ENCODE measurements around the gene C16orf86.

C16orf86 gene

DNA sequence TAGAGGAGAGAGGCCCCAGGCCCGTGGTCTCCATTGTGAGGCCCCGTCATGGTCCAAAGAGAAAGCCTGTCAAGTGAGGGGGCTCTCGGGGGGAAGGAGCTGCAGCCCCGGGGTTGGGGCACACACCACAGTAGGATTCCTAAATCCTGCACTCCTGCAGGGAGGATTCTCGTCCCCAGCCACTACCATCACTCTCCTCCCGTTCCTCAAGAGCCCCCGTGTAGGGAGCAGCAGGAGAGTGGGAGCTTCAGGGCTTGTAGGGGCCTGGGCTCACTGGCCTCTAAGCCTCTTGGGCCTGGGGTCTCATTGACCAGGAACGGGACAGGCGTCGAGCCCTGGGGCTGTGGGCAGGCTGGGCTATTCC, 821 bp downstream of the C16orf86 start:
- DNase-seq (ENCODE audit: low read depth in 3 of 3), result no peak

DNA sequence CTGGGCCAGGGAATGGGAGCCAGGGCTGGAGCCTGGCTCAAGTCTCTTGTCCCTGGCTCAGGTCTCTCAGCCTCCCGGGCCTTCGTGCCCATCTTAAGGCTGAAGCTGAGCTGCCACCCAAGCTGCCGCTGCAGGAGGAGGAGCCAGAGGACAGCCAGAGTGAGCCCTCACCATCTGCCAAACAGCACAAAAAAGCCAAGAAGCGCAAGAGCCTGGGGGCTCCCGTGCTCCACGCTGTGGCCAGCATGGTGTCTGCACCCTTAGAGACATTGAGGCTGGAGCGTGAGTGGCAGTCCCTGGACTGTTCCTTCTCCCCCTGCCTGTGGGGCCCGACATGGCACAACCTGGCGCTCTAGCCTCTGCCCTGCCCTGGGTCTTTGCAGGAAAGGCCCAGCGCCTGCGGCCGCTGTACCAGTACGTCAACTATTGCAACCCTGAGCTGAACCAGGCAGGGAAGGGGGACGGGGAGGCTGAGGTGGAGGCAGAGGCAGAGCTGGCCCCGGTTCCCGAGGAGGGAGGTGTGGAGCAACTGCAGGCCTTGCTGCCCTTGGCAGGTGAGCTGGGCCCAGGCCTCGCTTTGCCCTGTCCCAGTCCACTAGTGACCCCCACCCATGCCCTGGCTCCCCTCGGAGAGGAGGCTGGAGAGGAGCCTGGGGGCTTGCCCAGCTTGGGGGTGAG, 1.3 kb downstream of the C16orf86 start:
- DNase-seq (ENCODE audit: low read depth in 3 of 3), result peak; percentile 50 to 74 (median 64)

DNA sequence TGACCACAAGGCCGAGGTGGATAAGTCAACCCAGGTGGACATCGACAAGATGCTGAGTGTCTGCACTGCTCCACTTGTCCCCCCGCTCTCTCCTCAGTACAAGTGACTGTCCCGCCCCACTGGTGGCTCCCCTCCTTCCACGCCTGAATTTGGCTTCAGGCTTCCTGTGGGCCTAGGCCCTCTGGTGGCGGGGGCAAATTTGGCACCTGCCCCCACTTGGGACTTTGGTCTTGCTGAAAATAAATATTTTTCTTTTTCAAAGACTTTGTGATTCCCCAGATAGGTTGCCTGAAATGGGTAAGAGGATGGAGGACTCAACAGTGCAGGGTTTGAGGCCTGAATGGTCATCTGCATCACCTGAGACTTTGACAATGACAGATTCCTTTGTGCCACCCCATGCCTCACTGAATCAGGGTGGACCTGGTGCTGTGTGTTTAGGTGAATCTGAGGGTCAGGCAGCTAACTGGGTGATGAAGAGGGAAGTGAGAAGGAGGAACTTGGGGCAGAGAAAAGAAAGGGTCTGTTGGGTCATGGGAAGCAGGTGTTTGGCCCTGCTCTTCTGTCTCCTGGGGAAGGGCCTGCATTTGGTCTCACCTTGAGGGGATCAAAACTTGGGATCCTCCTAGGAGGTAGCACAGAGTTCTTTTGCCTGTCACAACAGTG, 2.0 kb downstream of the C16orf86 start:
- DNase-seq (ENCODE audit: low read depth in 3 of 3), result no peak

DNA sequence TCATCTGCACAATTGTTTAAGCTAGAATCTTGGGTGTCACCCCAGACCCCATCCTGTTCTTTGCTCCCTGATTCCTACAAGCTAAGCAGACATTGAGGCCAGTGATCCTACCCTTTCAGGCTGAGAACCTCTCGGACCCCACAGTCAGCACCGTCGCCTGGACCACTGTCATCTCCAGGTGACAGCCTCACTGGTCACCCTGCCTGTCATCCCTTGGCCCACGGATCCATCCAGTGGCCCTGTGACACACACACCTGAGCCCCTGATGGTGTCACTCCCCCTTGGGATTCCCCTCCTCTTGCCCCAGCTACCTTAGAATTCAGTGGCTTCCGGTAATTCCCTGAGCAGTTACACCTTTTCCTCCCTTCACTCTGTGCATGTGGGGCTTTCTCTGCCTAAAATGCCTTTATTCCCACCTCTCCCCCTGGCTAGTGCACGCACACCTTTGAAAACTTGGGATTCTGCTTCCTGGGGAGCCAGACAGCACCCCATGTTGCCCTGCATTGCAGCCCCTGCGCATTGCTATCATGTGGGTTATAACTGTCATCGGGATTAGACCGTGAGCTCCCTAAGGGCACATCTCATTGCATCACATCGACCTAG, 3.0 kb downstream of the C16orf86 start:
- no peak for DNase-seq (ENCODE audit: low read depth in 3 of 3)

DNA sequence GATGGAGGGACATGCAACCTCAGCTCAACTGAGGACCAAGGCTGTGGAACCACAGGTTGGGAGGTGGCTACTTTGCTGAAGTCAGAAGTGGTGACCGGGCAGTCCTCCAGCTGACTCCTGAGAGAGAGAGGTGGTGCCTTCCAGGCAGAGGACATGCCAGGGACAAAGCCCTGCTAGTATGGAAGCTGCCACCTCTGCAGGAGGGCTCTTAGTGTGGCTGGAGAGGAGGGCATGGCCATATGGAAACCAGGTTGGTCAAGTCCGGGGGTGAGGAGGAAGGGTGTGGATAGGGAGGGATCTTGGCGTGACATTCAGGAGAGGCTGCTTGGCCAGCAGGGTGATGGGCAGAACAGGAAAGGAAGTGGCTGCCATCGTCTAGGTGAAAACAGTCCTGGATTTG, 5.7 kb downstream of the C16orf86 start:
- DNase-seq (ENCODE audit: low read depth in 3 of 3), result no peak

DNA sequence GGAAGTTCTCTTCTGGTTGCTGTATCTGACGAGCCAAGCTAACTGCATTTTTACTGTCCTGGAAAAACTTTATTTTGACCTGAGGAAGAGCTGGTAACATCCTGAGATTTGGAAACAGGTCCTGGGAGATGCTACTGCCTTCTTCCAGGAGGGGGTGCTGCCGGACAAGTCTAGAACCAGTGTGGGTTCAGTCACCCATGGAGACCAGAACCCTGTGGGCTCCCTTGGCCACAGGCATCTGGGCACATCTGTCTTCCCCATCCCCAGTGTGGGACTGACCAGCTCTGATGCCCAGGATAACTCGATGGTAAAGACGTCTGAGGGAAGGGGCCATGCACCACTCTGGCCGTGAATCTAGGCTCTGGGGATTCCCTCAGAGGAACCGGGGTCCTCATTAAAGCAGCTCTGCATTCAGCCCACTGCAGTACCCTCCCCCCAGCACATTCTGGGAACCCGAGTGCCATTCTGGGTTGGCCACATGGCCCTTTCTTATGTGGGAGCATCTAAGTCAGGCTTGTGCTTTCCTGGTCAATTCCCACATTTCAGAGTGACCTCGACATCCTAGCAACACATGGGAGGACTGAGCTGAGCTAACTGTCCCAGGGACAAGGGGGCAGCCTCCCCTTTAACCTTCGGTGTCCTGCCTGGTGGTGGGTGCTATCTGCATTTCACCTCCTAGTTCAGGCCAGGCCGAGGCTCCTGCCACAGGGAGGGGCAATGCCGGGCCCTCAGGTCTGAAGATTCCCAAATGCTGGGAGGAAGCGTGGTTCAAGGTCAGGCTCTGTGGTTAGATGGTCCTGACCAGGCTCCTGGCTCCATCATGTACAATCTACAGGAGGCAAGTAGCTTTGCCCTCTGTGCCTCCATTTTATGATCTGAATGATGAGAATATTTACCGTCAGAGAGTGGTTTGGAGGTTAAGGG, 6.4 kb downstream of the C16orf86 start:
- peak in 1 of 3 experiments; percentile 34 for DNase-seq (ENCODE audit: low read depth in 3 of 3)

DNA sequence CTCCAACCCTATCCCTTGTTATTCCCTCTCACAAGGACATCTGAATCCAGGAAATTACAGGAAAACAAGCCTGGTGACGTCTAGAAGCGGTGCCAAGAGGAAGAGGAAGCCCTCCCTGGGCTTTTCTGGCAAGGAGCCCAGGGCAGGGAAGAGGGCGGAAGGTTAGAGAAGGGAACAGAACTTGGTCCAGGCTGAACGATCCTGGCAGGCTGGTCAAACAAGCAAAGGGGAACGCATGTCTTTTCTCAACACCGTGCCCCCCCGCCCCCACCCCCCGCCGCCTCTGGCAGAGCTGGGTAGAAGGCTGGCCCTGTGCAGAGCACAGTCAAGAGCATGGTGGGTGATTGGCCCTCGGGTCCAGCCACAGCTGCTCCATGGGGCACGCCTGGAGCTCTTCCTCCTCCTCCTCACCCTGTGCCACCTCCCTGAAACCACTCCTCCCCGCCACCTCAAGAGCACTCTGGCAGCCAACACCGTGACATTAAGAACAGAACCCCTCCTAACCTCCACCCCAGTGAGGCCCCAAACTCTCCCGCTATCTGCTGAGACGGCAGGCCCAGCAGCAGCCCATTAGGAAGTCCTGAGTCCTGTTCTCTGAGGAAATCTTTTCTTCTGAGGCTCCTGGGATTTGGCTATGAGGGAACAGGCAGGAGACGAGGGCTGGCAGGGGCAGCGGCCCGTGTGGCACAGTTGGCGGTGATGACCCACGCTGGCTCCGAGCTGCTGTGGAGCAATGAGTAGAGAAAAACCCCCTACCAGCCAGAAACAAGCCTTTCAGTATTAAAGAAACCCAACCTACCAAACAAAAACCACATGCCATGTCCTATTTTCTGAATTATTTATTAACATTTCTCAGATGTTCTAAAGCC, 7.3 kb downstream of the C16orf86 start:
- no peak for DNase-seq (ENCODE audit: low read depth in 3 of 3)

DNA sequence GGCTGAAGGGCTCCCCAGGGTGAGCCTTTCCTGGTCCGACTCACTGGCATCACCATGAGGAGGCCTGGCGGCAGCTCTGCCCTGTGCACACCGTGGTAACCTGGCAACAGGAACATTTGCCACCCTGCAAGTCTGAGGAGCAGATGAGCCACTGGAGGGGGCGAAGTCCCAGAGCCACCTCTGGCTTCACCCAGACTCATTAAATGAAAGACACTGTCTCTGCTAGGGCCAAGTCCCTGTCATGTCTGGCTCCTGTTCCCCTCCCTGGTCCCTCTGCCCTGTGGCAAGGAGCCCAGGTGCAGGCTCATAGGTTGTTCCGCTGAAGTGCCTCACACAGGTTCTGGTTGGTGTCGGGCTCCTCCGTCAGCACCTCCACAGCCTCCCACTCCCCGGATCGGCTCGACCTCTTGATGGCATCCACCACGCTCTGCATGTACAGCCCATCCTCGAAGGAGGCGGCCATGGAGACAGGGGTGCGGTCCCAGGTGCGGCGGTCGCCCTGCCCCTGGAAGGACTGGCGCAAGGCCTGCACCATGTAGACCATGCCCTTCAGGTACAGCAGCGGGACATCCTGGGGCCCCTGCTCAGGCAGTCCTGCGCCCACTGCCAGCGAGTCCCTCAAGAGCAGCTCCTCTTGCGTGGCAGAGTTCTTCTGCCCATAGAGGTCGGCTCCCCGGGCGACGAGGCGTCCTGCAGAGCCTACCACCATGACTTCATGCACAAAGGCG, 8.4 kb downstream of the C16orf86 start:
- DNase-seq (ENCODE audit: low read depth in 3 of 3), result no peak

DNA sequence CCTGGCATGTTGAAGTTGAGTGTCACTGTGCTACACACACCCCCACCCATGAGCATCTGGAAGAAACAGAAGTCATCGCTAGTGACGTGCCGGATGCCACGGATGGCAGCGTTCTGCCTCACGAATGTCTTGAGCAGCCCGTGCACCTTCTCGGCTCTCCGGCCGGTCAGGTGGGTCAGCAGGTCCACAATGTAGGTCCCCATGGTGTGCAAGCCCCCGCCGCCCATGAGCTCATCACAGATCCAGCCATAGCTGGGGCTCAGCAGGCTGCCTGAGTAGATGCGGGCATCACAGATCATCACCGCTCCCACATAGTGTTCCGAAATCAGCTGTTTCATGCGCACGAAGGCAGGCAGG, 8.9 kb downstream of the C16orf86 start:
- DNase-seq (ENCODE audit: low read depth in 3 of 3), result no peak

DNA sequence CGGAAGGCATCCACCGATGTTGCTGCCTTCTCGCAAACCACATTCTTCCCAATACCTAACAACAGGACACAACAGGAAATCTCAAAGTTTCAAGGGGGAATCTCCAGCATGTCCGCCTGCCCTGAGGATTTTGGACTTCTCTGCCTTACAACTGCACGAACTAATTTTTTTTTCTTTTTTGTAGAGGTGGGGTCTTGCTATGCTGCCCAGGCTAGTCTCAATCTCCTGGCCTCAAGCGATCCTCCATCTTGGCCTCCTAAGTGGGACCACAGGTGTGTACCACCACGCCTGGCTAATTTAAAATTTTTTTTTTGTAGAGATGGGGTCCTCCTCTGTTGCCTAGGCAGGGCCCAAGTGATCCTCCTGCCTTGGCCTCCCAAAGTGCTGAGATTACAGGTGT, 9.4 kb downstream of the C16orf86 start:
- DNase-seq (ENCODE audit: low read depth in 3 of 3), result no peak

DNA sequence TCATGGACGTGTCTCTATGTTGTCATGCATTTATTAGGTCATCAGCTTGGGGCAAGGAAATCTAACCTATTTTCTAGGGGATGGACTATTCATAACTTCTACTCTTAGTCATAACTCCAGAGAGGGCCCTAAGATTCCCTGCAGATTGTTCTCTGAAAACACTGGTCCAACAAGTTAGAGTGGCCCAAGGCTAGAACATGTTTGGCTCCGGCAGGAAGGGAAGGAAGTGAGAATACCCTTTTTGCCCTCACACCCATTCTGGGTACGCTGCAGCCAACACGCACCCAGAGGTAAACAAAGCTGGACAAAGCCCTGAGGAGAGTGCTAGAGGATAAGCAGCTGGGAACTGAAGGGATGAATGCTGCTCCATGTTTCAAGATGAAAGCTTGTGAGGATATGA, 9.9 kb downstream of the C16orf86 start:
- DNase-seq (ENCODE audit: low read depth in 3 of 3), result no peak

DNA sequence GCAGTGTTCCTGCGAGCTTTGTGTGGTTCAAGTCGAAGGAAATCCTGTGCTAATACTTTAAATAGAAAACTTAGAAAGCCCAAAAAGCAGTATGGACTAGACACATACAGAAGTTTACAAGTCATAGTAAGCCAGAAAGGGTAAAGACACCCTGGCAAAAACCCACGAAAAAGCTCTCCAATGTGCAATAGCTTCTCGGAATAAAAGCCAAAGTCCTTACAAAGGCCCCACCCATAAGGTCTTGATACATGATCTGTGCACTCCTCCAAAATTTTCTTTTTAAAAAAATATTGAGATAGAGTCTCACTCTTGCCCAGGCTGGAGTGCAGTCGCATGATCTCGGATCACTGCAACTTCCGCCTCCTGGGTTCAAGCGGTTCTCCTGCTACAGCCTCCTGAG, 10.3 kb downstream of the C16orf86 start:
- DNase-seq (ENCODE audit: low read depth in 3 of 3), result no peak

DNA sequence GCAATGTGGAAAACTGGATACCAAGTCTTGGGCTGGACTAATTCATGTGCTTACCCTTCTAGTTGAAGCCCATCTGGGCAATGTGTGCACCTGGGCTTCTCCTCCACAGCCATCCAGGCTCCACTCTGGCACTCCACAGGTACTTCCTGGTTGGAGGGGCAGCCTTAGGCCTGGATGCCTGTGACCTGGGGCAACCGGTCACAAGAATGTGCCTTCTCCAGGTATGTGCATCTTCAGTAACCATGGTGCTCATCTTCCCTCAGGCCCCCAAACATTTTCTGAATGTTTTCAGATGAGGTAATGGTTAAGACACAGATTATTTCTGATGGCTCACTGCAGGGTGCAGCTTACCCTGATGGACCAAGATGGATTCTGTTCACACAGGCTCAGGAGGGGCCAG, 11.1 kb downstream of the C16orf86 start:
- no peak for DNase-seq (ENCODE audit: low read depth in 3 of 3)

DNA sequence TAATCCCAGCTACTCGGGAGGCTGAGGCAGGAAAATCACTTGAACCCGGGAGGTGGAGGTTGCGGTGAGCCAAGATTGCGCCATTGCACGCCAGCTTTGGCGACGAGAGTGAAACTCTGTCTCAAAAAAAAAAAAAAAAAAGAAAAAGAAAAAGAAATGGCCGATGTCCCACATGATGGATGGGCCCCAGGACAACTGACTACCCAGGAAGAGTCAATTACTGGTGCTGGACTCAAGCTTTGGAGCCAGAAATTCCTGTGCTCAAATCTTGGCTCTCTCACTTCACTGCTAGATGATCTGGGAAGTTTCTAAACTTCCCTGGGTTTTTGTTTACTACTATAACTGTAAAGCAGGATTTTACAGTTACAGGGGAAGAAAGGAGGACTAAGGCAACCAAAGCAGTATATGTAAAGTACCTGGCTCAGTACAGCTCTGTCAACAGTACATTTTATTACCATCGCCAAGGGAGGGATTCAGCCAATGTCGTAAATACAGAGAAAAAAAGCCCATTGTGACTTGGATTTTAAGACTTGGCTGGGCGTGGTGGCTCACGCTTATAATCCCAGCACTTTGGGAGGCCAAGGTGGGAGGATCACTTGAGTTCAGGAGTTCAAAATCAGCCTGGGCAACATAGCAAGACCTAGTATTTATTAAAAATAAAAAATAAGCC, 11.9 kb downstream of the C16orf86 start:
- DNase-seq (ENCODE audit: low read depth in 3 of 3), result no peak

DNA sequence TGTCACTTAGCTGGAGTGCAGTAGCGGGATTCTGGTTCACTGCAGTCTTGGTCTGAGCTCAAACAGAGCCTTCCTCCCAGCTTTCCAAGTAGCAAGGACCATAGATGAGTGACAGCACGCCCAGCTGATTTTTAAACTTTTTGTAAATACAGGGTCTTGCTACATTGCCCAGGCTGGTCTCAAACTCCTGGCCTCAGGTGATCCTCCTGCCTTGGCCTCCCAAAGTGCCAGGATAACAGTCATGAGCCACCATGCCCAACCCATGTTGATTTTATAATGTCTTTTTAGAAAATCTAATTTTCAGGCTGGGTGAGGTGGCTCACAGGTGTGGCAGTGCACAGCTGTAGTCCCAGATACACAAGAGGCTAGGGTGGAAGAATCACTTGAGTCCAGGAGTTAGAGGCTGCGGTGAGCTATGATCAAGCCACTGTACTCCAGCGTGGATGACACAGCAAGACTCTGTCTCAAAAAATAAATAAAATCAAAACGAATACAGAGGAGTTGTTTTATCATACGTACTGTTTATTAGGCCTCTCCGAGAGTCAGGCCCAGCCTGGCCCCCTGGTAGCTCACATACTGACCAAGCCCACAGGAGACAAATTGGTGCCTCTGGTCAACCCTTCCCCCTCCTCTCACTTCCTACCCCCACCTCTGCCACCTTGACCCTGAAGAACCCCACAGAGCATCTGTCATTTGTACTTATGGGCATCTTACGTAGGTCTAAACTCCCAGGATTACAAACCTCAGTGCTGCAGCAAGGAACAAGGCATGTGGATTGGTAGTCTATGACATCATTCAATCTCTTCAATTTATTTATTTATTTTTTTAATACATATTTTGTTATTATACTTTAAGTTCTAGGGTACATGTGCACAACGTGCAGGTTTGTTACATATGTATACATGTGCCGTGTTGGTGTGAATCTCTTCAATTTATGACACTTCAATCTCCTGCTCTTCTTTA, 13.6 kb downstream of the C16orf86 start:
- no peak for DNase-seq (ENCODE audit: low read depth in 3 of 3)

DNA sequence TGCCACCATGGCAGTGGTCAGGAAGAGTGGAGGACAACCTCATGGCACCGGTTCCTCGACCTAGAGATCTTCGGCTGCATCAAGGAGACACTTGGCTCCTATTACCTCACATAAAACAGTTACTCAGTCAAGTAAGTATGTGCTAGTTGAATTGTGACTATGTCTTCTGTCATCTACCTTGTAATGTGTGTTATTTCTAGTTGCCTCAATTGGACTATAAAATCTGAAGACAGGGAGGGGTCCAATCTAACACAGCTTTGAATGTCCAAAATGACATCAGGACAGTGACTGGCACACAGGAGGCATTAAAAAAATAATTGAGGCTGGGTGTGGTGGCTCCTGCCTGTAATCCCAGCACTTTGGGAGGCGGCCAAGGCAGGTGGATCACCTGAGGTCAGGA, 17.2 kb downstream of the C16orf86 start:
- DNase-seq (ENCODE audit: low read depth in 3 of 3), result no peak

DNA sequence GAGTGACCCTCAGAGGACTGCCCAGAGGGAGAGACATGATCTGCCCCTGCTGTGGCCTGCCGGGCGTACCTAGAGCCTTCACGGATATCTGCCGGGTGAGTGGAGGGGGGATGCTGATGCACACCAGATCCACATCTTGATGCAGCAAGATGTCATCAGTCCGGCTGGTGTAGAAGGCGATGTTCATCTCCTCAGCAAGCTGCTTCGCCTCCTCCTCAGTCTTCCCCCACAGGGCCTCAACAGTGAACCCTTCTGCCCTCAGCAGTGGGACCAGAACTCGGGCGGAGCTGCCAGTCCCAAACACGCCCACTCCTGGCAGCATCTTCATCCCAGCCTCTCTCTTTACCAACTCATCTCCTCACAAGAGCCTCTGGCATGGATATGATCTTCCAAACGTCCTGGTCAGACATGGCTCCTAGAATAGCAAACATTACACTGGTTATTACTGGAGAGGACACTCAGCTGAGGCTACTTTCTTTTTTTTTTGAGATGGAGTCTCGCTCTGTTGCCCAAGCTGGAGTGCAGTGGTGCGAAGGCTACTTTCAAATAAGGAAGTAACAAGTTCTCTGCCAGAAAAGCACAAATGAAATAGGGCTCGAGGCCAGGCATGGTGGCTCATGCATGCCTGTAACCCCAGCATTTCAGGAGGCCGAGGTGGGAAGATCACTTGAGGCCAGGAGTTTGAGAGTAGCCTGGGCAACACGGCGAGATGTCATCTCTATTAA, 18.9 kb downstream of the C16orf86 start:
- DNase-seq (ENCODE audit: low read depth in 3 of 3), result no peak

Measured in stimulated activated CD4-positive, alpha-beta T cell treated with anti-CD3 and anti-CD28 coated beads, TNF-alpha, amount 100 ng/mL, for 4 hours (primary cell).